ENCODE measurements around the gene MAPK4.
"Not testable (repeated sequence)": the region's sequence is repeated elsewhere in the genome, so short reads cannot be mapped to it uniquely, and the experiment has no call there.

MAPK4 gene

DNA sequence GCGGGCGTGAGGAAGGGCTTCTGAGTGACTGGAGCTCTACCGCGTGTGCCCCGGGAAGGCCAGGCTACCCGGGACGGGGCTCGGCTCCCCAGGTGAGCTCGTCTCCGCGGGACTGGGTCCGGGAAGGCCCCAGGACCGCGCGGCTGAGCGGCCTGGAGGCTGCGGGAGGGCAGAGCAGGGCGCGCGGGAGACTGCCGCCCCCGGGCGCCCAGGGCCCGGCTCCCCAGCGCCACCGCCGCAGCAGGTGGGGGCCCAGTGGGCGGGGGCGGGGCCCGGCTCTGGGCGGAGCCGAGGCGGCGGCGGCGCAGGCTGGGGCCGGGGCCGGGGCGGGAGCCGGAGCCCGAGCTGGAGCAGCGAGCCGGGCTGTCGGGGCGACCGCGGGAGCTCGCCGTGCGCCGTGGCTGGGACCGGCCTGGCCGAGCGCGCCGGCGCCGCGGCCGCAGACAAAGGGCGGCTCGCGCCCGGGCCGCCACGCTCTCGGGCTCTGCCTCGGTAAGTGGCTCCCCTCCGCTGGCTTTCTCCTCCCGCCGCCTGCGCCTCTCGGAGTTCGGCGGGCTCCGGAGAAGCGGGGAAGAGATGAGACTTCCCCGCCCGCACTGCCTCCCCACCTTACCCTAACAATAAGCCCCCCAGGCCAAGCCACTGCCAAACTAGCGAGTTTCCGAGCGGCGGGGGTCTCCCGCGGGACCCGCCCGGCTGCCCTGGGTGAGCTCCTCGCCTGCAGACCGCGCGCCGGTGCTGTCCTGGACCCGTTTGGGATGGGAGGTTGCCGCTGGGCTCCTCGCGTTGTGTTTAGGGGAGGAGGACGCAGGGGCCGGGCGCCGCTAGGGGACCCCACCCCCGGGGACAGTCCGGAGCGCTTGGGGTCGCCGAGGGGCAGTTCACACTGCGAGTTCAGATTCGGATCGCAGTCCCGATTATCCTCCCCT is at the start of gene MAPK4:
TSS of gene MAPK4 (plus strand) at position 336 of the 929 bp plus-strand sequence. CDS start 103,872 bp downstream, outside the sequence.
- DNase-seq = no peak

DNA sequence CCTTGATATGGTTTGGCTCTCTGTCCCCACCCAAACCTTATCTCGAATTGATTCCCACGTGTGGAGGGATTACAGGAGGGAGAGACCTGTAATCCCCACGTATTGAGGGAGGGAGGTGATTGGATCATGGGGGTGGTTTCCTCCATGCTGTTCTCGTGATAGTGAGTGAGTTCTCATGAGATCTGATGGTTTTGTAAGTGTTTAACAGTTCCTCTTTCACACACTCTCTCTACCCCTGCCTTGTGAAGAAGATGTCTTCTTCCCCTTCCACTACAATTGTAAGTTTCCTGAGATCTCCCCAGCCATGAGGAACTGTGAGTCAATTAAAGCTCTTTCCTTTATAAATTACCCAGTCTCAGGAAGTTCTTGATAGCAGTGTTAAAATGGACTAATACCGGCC is 42.6 kb upstream of the MAPK4 start:
- DNase-seq = not testable (repeated sequence)

DNA sequence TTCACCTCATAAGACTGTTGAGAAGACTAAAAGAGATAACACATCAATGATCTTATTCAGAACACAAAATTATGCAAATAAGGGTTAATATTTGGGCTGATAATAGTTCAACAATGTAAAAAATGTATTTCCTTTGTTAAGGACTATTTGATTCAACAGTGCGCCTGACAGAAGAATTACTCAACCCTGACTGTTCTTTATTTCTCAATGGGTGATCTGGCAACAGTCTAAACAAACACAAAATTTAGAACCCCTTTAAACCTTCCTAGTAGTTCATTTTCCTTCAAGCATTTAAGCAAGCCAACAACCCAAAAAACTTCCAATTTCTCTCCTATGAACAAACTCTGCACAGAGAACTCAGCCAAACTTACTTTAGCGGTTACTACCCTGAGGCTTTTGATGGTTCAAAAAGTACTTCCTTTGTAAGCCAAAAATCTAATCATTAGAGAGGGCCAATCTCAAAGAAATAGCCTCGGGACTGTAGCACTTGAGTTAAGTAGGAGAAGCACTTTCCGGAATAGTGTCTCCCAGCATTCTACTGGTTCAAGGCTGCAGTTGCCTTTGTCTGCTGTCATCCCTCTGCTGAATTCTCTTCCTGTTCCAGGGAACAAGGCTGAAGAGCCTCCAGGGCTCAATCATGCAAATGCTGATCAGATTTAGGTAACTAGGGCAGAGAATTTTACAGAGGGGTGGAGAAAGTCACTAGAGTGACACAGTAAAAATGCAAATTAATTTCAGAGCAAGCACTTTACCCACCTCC is 40.9 kb upstream of the MAPK4 start:
- no peak for DNase-seq

DNA sequence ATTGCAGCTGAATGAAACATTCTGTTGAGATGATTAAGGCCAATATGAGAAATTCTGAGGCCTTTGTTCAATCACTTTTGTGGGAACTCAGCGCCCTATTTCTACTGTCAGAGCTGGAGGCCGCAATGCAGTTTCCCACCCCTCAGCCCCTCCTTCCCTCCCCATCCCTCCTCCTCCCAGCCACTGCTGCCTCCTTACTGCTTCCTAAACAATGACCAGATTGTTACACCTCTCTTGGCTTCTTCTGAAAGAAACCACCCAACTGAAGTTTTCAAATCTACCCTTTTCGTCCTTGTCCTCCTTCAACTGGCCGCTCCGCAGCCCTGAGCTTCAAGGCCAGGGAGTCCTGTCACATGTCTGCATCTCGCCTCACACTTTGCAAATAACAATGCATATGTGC is 36.7 kb upstream of the MAPK4 start:
- no peak for DNase-seq

DNA sequence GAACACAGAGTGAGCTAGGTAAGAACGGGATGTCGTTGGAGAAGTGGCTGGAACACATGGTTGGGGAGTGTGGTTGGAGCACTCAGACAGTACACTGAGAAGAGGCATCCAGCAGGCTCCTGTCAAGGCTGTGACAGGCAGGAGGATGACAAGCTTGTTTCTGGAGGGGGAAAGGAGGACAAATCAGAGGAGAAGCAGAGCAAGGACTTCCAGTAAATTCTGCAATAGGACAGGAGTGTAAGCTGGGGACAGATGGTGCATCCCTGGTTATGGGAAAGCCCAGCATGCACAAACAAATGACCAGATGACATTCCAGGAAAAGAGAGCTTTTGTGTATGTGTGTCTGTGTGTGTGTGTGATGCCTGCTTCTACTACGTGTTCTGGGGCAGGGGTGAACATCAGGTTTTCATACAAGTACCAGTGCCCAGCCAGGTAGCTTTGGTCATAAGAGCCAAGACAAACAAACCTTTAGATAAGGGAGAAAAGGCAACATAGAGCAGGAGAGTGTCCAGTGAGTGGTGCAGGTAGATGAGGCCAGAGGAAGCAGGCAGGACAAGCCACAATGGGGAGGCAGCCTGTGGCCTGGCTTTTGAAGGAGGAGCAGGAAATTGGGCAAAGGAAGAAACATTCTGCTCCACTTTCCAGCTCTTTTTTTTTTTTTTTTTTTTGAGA is 32.1 kb upstream of the MAPK4 start:
- DNase-seq = no peak

DNA sequence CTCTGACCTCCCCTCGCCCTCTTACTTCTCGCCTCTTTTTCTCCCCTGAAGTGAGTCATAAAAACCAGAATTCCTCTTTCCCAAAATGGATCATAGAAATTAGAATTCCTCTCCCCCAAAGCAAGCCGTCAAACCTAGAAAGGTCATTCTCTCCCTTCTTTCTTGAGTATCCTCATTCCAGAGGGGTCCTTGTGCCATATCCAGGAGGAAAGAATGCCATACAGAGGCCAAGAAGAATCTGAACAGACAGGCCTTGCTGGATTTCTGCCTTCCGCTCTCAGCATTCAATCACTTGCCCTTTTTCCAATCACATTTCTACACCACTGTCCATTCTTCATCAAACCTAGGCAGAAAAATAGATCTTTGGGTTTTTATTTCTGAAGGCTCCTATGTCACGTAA is 31.1 kb upstream of the MAPK4 start:
- DNase-seq = no peak

DNA sequence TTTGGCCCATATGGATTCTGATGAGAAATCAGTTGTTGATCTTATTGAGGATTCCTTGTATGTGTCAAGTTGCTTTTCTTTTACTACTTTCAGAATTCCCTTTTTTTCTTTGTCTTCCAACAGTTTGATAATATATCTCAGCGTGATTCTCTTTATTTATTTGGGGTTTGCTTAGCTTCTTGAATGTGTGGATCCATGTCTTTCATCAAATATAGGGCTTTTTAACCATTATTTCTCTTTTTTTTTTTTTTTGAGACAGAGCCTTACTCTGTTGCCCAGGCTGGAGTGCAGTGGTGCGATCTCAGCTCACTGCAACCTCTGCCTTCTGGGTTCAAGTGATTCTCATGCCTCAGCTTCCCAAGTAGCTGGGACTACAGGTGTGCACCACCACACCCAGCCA is 26.1 kb upstream of the MAPK4 start:
- DNase-seq = not testable (repeated sequence)

DNA sequence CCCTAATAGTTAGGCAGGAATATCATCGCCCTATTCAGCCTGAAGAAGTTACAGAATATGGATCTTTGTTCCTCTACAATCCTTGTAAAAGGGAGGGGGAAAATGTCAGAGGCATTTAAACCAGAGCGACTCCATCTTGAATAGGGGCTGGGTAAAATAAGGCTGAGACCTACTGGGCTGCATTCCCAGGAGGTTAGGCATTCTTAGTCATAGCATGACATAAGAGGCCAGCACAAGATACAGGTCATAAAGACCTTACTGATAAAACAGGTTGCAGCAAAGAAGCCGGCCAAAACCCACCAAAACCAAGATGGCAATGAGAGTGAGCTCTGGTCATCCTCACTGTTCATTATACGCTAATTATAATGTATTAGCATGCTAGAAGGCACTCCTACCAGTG is 15.4 kb upstream of the MAPK4 start:
- not testable (repeated sequence) for DNase-seq

DNA sequence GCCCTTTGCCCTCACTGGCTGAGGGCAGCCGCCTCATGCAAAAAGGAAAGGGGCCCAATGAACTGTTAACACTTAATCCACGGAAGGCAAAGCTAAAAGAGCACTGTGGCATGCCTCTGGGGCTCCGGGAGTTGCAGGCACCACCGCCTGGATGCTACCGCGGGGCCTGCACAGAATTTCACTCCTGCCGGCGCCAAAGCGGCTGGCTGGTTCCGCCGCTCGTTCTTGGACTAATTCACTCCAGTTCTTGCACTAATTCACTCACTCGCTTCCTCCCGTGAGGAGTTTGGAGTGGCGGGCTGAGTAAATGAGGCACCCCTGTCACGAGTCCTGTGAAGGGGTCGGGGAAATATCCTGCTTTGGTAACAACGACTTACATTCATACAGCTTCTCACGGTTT is 14.0 kb upstream of the MAPK4 start:
- DNase-seq = no peak

DNA sequence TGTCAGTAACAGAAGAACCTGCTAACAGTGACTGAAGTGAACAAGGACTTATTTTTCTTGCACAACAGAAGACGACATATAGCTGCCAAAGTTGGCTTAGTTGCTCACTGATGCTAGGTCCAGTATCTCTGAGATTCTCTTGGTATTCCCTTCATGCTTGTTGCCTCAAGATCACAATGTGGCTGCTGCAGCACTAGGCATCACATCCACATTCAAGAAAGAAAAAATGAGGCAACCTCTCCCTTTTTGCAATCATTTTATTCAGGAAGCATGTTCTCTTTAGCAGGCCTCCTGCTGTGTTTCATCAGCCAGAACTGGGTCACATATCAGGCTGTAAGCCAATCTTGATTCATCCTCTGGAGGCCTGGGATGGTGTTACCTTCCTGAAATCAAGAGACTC is 11.7 kb upstream of the MAPK4 start:
- no peak for DNase-seq

DNA sequence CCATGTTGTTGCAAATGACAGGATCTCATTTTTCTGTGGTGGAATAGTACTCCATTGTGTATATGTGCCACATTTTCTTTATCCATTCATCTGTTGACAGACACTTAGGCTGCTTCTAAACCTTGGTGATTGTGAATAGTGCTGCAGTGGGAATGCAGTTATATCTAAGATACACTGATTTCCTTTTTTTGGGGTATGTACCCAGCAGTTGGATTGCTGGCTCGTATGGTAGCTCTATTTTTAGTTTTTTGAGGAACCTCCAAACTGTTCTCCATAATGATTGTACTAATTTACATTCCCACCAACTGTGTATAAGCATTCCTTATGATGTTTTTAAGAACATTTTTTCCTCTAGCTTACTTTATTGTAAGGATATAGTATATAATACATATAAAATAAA is 8.2 kb upstream of the MAPK4 start:
- DNase-seq = not testable (repeated sequence)

DNA sequence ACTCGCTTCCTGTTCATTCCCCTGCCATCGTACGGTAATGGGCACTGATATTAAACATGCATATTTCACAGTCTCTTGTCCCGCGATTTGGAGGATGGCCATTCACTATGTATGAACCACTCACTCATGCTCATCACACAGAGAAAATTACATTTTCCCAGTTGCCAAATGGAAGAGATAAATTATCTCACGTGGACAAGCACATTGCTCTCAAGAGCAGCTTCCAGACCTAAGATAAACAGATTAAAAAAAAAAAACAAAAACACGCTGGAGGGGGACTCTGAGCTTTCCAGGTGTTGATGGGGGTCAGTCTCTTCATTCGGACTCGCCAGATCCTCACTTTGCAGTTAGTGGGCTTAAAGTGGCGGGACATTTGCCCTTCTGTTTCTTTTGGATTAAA is 1.7 kb upstream of the MAPK4 start:
- no peak for DNase-seq

DNA sequence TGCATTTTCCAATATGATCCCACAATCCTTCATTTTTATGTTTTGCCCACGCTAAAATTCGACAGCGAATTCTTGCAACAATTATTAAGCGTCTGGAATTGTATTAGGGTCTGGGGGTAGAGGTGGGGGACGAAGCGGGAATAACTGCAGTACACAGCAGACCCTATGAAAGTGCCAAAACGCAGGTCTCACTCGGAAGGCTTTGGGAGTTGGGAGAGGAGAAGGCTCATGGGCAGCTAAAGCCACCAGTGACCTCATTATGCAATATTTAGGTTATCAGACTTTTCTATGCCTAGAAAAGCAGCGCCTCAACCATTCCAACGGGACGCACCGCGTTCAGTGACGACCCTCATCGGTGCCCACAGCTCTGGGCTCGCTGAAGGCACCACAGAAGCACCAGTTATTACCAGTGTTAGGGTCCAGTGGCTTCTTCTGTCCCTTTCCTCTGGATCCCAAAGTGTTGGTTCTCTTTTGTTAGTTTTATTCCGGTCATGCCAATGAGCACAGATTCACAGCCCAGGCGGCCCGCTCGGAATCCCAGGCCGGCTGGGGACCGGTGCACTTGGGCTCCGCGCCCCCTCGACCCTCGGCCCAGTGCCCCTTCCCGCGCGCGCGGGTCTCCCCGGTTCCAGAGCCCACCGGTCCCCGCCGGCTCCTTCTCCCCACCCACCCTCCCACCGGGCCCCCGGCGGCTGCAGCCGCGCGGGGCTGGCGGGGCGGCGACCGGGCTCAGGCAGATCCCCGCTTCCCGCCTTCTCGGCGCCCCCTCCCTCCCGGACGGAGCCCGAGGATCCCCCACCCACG is 737 bp upstream of the MAPK4 start:
- no peak for DNase-seq

DNA sequence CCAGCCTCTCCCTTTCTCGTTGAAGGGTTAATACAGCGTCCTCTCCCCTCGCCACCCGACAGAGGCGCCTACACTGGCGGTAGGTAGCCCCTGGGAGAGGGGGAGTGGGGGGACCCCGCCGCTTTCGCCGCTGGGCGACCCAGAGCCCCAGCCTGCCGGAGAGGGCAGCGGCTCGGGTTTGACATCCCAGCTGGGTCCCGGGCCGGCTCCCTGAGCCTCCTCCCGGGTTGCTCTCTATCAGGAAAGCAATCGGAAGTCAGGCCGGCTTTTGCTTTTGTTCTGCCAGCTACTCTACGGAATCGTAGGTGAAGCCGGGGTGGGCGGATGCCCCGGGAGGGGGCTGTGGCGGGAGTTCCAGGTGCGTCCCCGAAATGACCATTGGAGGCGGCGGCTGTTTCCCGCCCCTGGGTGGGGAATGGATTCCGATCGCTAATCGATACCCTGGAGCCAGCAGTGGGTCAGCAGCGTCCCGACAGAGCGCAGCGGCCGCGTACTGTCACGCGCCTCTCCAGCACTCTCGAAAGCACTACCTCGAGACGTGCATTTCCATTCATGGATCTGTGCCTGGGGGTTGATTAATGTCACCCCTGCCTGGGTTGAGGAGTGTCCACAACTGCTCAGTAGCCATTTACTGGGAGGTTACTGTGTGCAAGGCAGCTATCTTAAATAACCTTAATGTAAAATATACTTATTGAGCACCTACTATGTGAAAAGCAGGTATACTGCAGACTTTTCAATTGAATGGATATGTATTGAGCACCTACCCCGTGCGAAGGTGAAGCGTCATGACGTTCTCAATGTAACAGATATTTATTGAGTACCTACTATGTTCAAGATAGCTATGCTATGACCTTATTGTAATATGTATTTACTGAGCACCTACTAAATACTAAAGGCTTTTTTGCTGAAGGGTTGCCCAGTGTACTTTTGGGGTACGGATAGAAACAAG is 1.1 kb downstream of the MAPK4 start:
- no peak for DNase-seq

DNA sequence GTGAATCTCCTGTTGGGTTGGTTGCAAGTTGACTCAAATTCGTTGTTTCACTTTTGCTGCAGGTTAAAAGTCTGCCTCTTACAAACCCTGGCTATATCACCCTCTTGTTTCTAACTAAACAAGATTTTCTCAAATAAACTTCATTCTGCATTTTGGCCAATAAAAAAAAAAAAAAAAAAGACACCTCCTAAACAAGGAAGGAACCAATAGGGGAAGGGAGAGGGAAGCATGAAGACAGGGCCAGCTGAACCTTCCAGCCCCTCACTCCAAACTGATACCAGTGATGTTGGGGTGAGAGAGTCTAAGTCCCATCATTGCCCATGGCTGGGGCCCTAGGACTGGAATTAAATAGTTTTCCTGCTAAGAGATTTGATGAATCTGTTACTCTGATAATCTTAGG is 2.4 kb downstream of the MAPK4 start:
- not testable (repeated sequence) for DNase-seq

DNA sequence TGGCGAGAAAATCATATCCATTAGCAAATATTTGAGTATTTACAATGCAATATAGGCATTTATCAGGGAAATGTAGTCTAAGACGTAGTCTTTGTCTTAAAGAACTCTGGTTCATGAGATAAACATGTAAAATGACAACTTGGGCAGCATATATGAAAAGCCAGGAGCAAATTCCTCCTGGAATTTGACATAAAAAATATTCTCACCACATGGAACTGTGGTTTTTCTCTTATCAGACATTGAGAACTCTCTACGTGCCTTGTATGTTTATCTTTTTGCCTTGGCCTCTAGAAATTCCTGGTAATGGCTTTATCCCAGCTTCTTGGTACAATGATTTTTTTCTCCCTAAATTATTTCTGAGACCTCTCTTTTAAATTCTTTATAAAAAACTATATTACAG is 2.8 kb downstream of the MAPK4 start:
- no peak for DNase-seq

DNA sequence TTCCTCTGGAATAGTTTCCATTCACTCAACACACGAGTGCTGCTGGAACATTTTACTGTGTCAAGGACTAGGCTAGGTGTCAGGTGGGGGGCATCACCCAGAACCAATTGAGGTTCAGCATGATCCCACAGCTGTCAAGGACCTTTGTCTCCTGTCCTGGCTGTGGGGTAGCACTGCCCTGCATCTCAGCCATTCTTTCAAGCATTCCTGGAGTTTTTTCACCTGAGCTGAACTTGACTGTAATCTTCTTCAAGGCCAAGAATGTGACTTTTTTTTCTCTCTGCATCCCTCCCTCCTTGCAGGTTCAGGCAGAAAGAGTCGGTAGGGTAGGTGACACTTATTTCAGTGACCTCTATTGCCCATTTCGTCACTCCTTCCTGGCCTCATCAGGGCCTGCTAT is 3.5 kb downstream of the MAPK4 start:
- no peak for DNase-seq

DNA sequence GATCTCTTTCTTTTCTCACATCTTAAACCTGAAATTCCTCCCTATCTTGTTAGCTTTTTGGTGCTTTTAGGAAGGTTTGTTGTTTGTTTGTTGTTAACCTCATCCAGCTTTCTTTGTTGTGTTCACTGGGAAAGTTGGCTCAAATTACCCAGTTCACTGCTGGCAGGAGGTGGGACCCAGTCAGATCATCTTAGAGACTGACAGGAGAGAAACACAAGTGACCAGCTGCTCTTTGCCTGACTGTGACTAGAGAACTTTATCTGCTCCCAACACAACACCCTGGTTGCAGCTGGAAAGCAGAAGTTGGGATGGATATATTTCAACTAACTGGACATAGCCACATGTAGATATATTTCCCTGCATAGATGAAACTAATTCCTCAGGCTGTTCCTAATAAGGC is 10.0 kb downstream of the MAPK4 start:
- no peak for DNase-seq

DNA sequence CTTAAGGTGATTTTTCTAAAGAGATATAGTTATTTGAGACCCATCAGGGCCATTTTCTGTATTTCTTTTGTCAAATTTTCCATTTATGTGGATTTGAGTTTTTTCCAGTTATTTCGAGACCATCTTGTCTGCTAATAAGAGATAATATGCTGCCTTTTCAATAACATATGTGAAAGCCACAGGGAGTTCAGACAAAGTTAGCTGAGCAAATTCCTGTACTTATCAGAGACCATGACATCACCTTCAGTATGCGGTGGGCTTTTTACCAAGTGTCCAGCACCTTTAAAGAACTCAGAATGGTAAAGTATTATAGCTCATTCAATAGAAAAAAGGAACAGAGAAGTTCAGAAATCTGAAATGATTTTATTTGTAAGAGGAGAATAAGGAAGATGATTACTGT is 11.7 kb downstream of the MAPK4 start:
- DNase-seq = no peak

DNA sequence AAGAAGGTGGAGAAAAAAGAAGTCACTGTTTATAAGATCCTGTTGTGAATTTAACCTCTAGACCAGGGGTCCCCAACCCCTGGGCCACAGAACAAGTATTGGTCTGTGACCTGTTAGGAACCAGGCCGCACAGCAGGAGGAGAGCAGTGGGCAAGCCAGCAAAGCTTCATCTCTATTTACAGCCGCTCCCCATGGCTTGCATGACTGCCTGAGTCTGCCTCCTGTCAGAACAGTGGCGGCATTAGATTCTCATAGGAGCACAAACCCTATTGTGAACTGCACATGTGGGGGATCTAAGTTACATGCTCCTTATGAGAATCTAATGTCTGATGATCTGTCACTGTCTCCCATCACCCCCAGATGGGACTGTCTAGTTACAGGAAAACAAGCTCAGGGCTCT is 13.3 kb downstream of the MAPK4 start:
- not testable (repeated sequence) for DNase-seq

DNA sequence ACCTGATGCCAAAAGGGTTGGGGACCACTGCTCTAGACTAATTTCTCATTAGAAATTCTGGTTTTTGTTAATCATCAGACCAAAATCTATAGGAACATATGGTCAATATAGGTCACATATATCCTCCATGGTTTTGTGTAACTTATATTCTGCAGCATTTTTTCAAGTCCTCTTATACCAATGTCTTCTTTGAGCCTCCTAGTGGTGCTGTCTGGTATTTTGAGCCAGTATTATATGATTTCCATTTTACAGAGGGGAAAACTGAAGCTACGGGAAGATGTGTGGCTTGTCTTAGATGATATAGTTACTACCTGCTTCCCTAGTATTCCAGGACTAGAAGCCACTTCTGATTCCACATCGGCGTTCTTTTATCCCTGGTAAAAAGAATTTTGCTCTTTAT is 13.8 kb downstream of the MAPK4 start:
- DNase-seq = no peak

DNA sequence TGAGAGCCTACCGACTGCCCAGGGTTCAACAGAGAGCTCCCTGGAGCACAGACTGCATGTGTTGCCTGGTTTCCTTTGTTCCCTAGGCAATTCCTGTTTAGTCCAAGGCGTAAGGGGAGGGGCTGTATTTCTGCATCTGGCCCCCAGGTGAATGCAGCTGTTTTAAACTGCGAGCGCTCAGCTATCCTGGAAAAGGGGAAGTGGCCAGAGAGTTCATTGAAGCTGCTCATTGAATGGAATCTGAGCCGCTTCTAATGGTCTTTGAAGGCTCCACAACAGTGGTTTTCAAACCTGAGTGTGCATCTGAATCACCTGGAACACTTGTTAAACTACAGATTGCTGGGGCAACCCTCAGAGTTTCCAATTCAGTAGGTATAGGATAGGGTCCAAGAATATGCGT is 18.1 kb downstream of the MAPK4 start:
- DNase-seq = no peak

Data from activated effector memory CD4-positive, alpha-beta T cell treated with anti-CD3 and anti-CD28 coated beads, Interleukin-2, amount 50 U/mL, for 16 hours (primary cell).